ENCODE data around the gene ETV5.

DNA sequence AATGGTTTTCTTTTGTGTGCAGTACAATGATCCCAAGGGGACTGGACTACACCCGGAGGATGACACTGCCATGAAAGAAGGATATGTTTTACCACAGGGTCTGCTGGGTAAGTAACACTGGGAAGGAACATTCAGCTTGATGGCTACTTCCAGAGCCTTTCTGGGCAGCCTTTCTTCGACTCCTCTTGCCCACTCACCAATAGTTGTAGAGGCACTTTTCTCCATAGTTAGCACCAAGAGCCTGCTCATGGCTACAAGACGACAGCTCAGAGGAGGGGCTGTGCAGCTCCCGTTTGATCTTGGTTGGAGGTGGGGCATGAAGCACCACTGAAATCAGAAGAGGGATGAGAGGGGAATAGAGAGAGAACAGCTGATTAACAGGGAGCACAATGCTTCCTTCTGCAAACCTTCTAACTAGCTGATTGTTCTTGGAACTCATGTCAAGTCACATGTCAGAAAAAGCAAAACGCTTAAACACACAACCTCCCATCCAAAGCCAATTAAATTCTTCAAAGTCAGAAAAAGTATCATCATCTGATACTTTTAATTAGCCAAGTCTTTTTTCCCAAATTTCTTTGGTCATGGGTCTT is 27.9 kb downstream of the ETV5 start:
- TF ChIP-seq, protein P1, sequence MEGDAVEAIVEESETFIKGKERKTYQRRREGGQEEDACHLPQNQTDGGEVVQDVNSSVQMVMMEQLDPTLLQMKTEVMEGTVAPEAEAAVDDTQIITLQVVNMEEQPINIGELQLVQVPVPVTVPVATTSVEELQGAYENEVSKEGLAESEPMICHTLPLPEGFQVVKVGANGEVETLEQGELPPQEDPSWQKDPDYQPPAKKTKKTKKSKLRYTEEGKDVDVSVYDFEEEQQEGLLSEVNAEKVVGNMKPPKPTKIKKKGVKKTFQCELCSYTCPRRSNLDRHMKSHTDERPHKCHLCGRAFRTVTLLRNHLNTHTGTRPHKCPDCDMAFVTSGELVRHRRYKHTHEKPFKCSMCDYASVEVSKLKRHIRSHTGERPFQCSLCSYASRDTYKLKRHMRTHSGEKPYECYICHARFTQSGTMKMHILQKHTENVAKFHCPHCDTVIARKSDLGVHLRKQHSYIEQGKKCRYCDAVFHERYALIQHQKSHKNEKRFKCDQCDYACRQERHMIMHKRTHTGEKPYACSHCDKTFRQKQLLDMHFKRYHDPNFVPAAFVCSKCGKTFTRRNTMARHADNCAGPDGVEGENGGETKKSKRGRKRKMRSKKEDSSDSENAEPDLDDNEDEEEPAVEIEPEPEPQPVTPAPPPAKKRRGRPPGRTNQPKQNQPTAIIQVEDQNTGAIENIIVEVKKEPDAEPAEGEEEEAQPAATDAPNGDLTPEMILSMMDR (IDR thresholded peaks at IDR 0.05), result no peak
- TF ChIP-seq POLR2A (IDR thresholded peaks at IDR 0.05), result no peak
